Measurements from ENCODE around the gene PAX4. TPM values are rescaled to one million over a fixed set of nuclear protein-coding genes. Genes with fewer than 3 reads are reported as not detected.

PAX4 gene
- total and polyA plus RNA-seq, 9 of the 15 experiments (the other 6 are each of a cell fraction or from before 2014, with no cell fraction given) = not detected

DNA sequence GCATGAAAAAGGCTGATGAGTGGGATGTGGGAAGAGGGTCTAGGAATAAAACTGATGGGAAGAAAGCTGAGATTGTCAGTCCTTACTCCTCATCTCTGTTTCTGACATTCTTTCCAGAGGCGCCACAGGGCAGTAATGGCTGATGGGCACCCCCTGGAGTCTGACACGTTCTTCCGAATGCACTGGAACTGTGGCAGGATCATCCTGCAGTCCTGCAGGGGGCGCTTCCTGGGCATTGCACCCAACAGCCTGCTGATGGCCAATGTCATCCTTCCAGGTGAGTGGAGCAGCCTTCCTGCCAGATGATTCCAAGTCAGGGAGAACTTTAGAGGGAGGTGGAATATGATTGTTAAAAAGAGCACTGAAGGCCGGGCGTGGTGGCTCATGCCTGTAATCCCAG, 19.6 kb downstream of the PAX4 start (continued):
- TF ChIP-seq ZNF253 (CRISPR knock-in tag; conservative IDR thresholded peaks at IDR 0.05) (no peak), TAF1 (IDR thresholded peaks at IDR 0.05; ENCODE audit: control insufficient read depth, extremely low read depth, insufficient read depth, low read length, severe bottlenecking) (no peak), TOE1 (IDR thresholded peaks at IDR 0.05; ENCODE audit: borderline replicate concordance) (0 out of 2 replicates have a peak, but pooled peaks have one; percentile 32), TOE1 (CRISPR knock-in tag; IDR thresholded peaks at IDR 0.05; ENCODE audit: borderline replicate concordance, low read depth) (no peak), ZNF239 (CRISPR knock-in tag; IDR thresholded peaks at IDR 0.05) (no peak), ZNF311 (CRISPR knock-in tag; IDR thresholded peaks at IDR 0.05) (no peak), SMC3 (conservative IDR thresholded peaks at IDR 0.05; ENCODE audit: insufficient read depth, low read depth, low read length) (peak; percentile 42; the same call in 1 of the 2 replicates), MYNN (IDR thresholded peaks at IDR 0.05) (0 out of 2 replicates have a peak, but pooled peaks have one; percentile 20), MYNN (CRISPR knock-in tag; IDR thresholded peaks at IDR 0.05) (no peak), YY1 (IDR thresholded peaks at IDR 0.05; ENCODE audit: borderline replicate concordance in 1 of 3, control insufficient read depth in 1 of 3, extremely low read depth in 1 of 3, insufficient read depth in 3 of 3, insufficient read length in 1 of 3, insufficient replicate concordance in 2 of 3, low read depth in 1 of 3, low read length in 2 of 3) (peak in 1 of 3 experiments; percentile 58), PCBP2 (IDR thresholded peaks at IDR 0.05; ENCODE audit: low read depth, low read length, poor library complexity, severe bottlenecking) (no peak), GATAD2A (IDR thresholded peaks at IDR 0.05) (no peak)
- TF ChIP-seq, protein P1, sequence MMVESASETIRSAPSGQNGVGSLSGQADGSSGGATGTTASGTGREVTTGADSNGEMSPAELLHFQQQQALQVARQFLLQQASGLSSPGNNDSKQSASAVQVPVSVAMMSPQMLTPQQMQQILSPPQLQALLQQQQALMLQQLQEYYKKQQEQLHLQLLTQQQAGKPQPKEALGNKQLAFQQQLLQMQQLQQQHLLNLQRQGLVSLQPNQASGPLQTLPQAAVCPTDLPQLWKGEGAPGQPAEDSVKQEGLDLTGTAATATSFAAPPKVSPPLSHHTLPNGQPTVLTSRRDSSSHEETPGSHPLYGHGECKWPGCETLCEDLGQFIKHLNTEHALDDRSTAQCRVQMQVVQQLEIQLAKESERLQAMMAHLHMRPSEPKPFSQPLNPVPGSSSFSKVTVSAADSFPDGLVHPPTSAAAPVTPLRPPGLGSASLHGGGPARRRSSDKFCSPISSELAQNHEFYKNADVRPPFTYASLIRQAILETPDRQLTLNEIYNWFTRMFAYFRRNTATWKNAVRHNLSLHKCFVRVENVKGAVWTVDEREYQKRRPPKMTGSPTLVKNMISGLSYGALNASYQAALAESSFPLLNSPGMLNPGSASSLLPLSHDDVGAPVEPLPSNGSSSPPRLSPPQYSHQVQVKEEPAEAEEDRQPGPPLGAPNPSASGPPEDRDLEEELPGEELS (CRISPR knock-in tag; IDR thresholded peaks at IDR 0.05; ENCODE audit: borderline replicate concordance) = no peak
- TF ChIP-seq, protein P2, sequence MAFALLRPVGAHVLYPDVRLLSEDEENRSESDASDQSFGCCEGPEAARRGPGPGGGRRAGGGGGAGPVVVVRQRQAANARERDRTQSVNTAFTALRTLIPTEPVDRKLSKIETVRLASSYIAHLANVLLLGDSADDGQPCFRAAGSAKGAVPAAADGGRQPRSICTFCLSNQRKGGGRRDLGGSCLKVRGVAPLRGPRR (CRISPR knock-in tag; IDR thresholded peaks at IDR 0.05) = no peak
- TF ChIP-seq, protein P3, sequence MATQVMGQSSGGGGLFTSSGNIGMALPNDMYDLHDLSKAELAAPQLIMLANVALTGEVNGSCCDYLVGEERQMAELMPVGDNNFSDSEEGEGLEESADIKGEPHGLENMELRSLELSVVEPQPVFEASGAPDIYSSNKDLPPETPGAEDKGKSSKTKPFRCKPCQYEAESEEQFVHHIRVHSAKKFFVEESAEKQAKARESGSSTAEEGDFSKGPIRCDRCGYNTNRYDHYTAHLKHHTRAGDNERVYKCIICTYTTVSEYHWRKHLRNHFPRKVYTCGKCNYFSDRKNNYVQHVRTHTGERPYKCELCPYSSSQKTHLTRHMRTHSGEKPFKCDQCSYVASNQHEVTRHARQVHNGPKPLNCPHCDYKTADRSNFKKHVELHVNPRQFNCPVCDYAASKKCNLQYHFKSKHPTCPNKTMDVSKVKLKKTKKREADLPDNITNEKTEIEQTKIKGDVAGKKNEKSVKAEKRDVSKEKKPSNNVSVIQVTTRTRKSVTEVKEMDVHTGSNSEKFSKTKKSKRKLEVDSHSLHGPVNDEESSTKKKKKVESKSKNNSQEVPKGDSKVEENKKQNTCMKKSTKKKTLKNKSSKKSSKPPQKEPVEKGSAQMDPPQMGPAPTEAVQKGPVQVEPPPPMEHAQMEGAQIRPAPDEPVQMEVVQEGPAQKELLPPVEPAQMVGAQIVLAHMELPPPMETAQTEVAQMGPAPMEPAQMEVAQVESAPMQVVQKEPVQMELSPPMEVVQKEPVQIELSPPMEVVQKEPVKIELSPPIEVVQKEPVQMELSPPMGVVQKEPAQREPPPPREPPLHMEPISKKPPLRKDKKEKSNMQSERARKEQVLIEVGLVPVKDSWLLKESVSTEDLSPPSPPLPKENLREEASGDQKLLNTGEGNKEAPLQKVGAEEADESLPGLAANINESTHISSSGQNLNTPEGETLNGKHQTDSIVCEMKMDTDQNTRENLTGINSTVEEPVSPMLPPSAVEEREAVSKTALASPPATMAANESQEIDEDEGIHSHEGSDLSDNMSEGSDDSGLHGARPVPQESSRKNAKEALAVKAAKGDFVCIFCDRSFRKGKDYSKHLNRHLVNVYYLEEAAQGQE (IDR thresholded peaks at IDR 0.05; ENCODE audit: borderline replicate concordance) = peak; percentile 52; the same call in 1 of the 2 replicates
- TF ChIP-seq, protein P3 (CRISPR knock-in tag; IDR thresholded peaks at IDR 0.05; ENCODE audit: low read depth) = no peak
- TF ChIP-seq, protein P4, sequence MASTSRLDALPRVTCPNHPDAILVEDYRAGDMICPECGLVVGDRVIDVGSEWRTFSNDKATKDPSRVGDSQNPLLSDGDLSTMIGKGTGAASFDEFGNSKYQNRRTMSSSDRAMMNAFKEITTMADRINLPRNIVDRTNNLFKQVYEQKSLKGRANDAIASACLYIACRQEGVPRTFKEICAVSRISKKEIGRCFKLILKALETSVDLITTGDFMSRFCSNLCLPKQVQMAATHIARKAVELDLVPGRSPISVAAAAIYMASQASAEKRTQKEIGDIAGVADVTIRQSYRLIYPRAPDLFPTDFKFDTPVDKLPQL (IDR thresholded peaks at IDR 0.05; ENCODE audit: extremely low read depth, insufficient read length) = no peak

Data from K562 (cell line).